ENCODE results near the gene PRDM1.
A peak's percentile ranks its signal among the peaks of the same experiment; 100 is the strongest.

The PRDM1 gene

DNA sequence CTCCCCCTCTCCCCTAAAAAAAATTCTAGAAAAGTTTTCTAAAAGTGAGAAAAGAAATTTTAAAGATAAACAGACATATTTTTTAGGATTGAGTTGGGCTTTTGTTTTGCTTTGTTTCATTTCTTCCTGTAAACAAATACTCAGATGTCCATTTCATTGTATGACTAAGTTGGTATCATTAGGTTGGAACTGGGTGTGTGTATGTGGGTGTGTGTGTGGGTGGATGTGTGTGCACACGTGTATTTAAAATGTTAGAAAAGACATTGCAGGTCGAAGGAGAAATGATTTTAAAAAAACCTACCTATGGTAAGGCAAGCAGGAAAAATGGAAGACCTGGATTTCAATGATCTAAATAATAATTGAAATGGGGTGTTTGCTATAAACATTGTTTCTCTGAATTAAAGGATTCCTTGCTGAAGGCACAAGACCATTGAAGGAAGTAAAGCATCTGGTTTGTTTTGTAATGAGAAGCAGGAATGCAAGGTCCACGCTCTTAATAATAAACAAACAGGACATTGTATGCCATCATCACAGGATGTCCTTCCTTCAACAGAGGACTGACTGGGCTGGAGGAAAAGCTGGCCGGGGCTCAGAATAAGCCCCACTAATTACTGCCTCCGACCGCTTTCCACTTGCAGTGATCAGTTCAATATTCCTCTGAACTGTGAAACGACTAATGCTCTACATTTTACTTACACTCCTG is 996 bp upstream of the PRDM1 start:
- Histone ChIP-seq H3K4me1 (ENCODE audit: control insufficient read depth in 1 of 2, insufficient read depth in 2 of 2, low read length in 2 of 2) (peaks cover 4 to 28% of the 10 kb centered on the region in 2 donors), H3K27ac (ENCODE audit: low read length) (peak overlapping the region; percentile 60), H3K9me3 (ENCODE audit: control insufficient read depth in 1 of 2, low read length in 2 of 2) (no peaks in the 10 kb centered on the region), H3K36me3 (ENCODE audit: control insufficient read depth in 1 of 2, insufficient read depth in 2 of 2, low read length in 2 of 2) (no peaks in the 10 kb centered on the region), H3K27me3 (ENCODE audit: low read depth, low read length) (no peaks in the 10 kb centered on the region), H3K4me3 (ENCODE audit: low read depth in 1 of 2, low read length in 2 of 2) (peak overlapping the region; percentile 60 to 65)

GRCh38 chr6:106085692-106085983 is 498 bp upstream of the PRDM1 start:
- peaks cover 4 to 28% of the 10 kb centered on the region in 2 donors for H3K4me1 ChIP-seq (ENCODE audit: control insufficient read depth in 1 of 2, insufficient read depth in 2 of 2, low read length in 2 of 2)
- H3K9me3 ChIP-seq (ENCODE audit: control insufficient read depth in 1 of 2, low read length in 2 of 2), result no peaks in the 10 kb centered on the region
- no peaks in the 10 kb centered on the region for H3K36me3 ChIP-seq (ENCODE audit: control insufficient read depth in 1 of 2, insufficient read depth in 2 of 2, low read length in 2 of 2)
- H3K27ac ChIP-seq (ENCODE audit: low read length), result peak overlapping the region; percentile 60
- H3K27me3 ChIP-seq (ENCODE audit: low read depth, low read length), result no peaks in the 10 kb centered on the region
- H3K4me3 ChIP-seq (ENCODE audit: low read depth in 1 of 2, low read length in 2 of 2), result peak overlapping the region; percentile 60 to 65

GRCh38 chr6:106086814-106087175 is 659 bp downstream of the PRDM1 start:
- Histone ChIP-seq H3K27me3 (ENCODE audit: low read depth, low read length) (no peaks in the 10 kb centered on the region), H3K9me3 (ENCODE audit: control insufficient read depth in 1 of 2, low read length in 2 of 2) (no peaks in the 10 kb centered on the region), H3K27ac (ENCODE audit: low read length) (peak overlapping the region; percentile 74), H3K4me1 (ENCODE audit: control insufficient read depth in 1 of 2, insufficient read depth in 2 of 2, low read length in 2 of 2) (peaks cover 4 to 28% of the 10 kb centered on the region in 2 donors), H3K4me3 (ENCODE audit: low read depth in 1 of 2, low read length in 2 of 2) (peak overlapping the region; percentile 60 to 65), H3K36me3 (ENCODE audit: control insufficient read depth in 1 of 2, insufficient read depth in 2 of 2, low read length in 2 of 2) (no peaks in the 10 kb centered on the region)

- H3K27ac ChIP-seq (ENCODE audit: low read length), result peak overlapping the region; percentile 74
- H3K4me3 ChIP-seq (ENCODE audit: low read depth in 1 of 2, low read length in 2 of 2), result peak overlapping the region; percentile 60 to 65
- H3K4me1 ChIP-seq (ENCODE audit: control insufficient read depth in 1 of 2, insufficient read depth in 2 of 2, low read length in 2 of 2), result peaks cover 4 to 28% of the 10 kb centered on the region in 2 donors
- H3K27me3 ChIP-seq (ENCODE audit: low read depth, low read length), result no peaks in the 10 kb centered on the region
- H3K36me3 ChIP-seq (ENCODE audit: control insufficient read depth in 1 of 2, insufficient read depth in 2 of 2, low read length in 2 of 2), result no peaks in the 10 kb centered on the region
- no peaks in the 10 kb centered on the region for H3K9me3 ChIP-seq (ENCODE audit: control insufficient read depth in 1 of 2, low read length in 2 of 2)
Observed at GRCh38 chr6:106087548-106088325, 1.6 kb downstream of the PRDM1 start.

DNA sequence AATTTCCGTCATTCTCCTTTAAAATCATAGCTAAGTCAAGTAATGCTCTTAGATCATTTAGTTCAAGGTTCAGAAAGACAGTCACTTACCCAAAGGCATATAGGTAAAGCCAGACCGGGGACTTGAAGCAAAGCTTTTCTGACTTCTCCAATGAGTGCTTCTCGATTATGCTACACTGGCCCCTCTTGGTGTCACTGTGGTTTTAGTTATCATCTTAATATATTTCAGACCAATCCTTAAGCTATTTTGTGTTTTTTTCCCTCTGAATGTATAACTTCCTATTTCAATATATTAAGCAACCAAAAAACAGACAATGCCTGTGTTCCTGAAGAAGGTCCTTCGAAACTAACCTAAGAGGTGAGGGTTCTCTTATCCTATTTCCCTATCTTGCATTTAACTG is 3.9 kb downstream of the PRDM1 start:
- H3K36me3 ChIP-seq (ENCODE audit: control insufficient read depth in 1 of 2, insufficient read depth in 2 of 2, low read length in 2 of 2), result no peaks in the 10 kb centered on the region
- H3K4me3 ChIP-seq (ENCODE audit: low read depth in 1 of 2, low read length in 2 of 2), result peak overlapping the region in 1 of 2 donors; percentile 37
- H3K27ac ChIP-seq (ENCODE audit: low read length), result peak overlapping the region; percentile 32
- peaks cover 4 to 28% of the 10 kb centered on the region in 2 donors for H3K4me1 ChIP-seq (ENCODE audit: control insufficient read depth in 1 of 2, insufficient read depth in 2 of 2, low read length in 2 of 2)
- no peaks in the 10 kb centered on the region for H3K9me3 ChIP-seq (ENCODE audit: control insufficient read depth in 1 of 2, low read length in 2 of 2)
- no peaks in the 10 kb centered on the region for H3K27me3 ChIP-seq (ENCODE audit: low read depth, low read length)

DNA sequence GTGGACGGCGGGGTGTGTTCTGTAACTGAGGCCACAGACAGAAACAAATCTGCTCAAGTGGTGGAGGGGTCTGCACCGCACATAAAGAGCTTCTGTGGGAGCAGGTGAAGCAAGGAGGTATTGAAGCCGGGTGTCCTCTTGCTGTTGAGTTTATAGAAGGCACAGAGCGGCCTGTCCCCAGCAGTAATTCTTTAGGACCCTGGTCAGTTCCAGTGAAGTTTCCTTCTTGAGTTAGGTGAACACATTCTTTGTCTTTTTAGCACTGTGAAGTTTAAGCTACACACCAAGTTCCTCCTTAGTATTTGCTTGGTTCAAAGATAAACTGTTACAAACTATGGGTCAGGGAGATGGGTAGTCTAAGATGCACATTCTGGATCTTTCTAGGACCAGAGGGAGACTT is 6.1 kb downstream of the PRDM1 start:
- Histone ChIP-seq H3K27ac (ENCODE audit: low read length) (peak overlapping the region; percentile 8), H3K36me3 (ENCODE audit: control insufficient read depth in 1 of 2, insufficient read depth in 2 of 2, low read length in 2 of 2) (no peaks in the 10 kb centered on the region), H3K4me3 (ENCODE audit: low read depth in 1 of 2, low read length in 2 of 2) (no peak overlapping the region), H3K27me3 (ENCODE audit: low read depth, low read length) (no peaks in the 10 kb centered on the region), H3K9me3 (ENCODE audit: control insufficient read depth in 1 of 2, low read length in 2 of 2) (no peaks in the 10 kb centered on the region), H3K4me1 (ENCODE audit: control insufficient read depth in 1 of 2, insufficient read depth in 2 of 2, low read length in 2 of 2) (peaks cover 0 to 7% of the 10 kb centered on the region in 2 donors)

DNA sequence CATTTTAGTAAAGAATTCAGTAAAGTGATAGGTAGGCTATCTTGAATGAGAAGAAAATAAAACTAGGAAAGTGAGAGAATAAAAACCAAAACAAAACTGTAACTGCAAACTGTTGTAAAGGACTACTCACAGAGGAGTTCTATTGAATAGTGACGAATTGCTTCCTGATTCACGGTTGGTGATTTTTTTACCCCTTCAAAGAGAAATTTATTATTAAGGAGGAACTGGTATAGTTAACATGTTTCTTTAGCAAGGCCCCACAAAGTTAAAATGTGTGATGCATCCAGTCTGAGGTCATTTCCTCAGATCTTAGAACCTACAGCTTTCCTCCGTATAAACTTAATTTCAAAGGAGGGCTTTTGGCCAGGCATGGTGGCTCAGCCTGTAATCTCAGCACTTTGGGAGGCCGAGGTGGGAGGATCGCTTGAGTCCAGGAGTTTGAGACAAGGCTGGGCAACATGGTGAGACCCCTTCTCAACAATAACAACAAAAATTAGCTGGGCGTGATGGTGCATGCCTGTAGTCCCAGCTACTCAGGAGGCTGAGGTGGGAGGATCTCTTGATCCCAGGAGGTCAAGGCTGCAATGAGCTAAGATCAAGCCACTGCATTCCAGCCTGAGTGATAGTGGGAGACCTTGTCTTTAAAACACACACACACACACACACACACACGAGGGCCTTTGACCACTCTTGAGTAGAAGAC is 8.3 kb downstream of the PRDM1 start:
- H3K4me1 ChIP-seq (ENCODE audit: control insufficient read depth in 1 of 2, insufficient read depth in 2 of 2, low read length in 2 of 2), result peaks cover 0 to 7% of the 10 kb centered on the region in 2 donors
- no peaks in the 10 kb centered on the region for H3K9me3 ChIP-seq (ENCODE audit: control insufficient read depth in 1 of 2, low read length in 2 of 2)
- H3K27me3 ChIP-seq (ENCODE audit: low read depth, low read length), result no peaks in the 10 kb centered on the region
- H3K36me3 ChIP-seq (ENCODE audit: control insufficient read depth in 1 of 2, insufficient read depth in 2 of 2, low read length in 2 of 2), result no peaks in the 10 kb centered on the region
- no peak overlapping the region for H3K27ac ChIP-seq (ENCODE audit: low read length)
- H3K4me3 ChIP-seq (ENCODE audit: low read depth in 1 of 2, low read length in 2 of 2), result no peak overlapping the region

GRCh38 chr6:106094964-106095335 is 8.8 kb downstream of the PRDM1 start:
- Histone ChIP-seq H3K4me1 (ENCODE audit: control insufficient read depth in 1 of 2, insufficient read depth in 2 of 2, low read length in 2 of 2) (peaks cover 0 to 7% of the 10 kb centered on the region in 2 donors), H3K27me3 (ENCODE audit: low read depth, low read length) (no peaks in the 10 kb centered on the region), H3K4me3 (ENCODE audit: low read depth in 1 of 2, low read length in 2 of 2) (no peak overlapping the region), H3K36me3 (ENCODE audit: control insufficient read depth in 1 of 2, insufficient read depth in 2 of 2, low read length in 2 of 2) (no peaks in the 10 kb centered on the region), H3K9me3 (ENCODE audit: control insufficient read depth in 1 of 2, low read length in 2 of 2) (no peaks in the 10 kb centered on the region), H3K27ac (ENCODE audit: low read length) (no peak overlapping the region)

- Histone ChIP-seq H3K27me3 (ENCODE audit: low read depth, low read length) (no peaks in the 10 kb centered on the region), H3K4me3 (ENCODE audit: low read depth in 1 of 2, low read length in 2 of 2) (peak overlapping the region; percentile 48 to 79), H3K36me3 (ENCODE audit: control insufficient read depth in 1 of 2, insufficient read depth in 2 of 2, low read length in 2 of 2) (no peaks in the 10 kb centered on the region), H3K4me1 (ENCODE audit: control insufficient read depth in 1 of 2, insufficient read depth in 2 of 2, low read length in 2 of 2) (peaks cover 0 to 7% of the 10 kb centered on the region in 2 donors), H3K9me3 (ENCODE audit: control insufficient read depth in 1 of 2, low read length in 2 of 2) (no peaks in the 10 kb centered on the region), H3K27ac (ENCODE audit: low read length) (peak overlapping the region; percentile 87)
Observed at GRCh38 chr6:106097411-106098231, 11.5 kb downstream of the PRDM1 start.

- H3K36me3 ChIP-seq (ENCODE audit: control insufficient read depth in 1 of 2, insufficient read depth in 2 of 2, low read length in 2 of 2), result no peaks in the 10 kb centered on the region
- H3K4me3 ChIP-seq (ENCODE audit: low read depth in 1 of 2, low read length in 2 of 2), result peak overlapping the region; percentile 48 to 79
- H3K27me3 ChIP-seq (ENCODE audit: low read depth, low read length), result no peaks in the 10 kb centered on the region
- peaks cover 0 to 7% of the 10 kb centered on the region in 2 donors for H3K4me1 ChIP-seq (ENCODE audit: control insufficient read depth in 1 of 2, insufficient read depth in 2 of 2, low read length in 2 of 2)
- no peaks in the 10 kb centered on the region for H3K9me3 ChIP-seq (ENCODE audit: control insufficient read depth in 1 of 2, low read length in 2 of 2)
- H3K27ac ChIP-seq (ENCODE audit: low read length), result peak overlapping the region; percentile 87
Observed at GRCh38 chr6:106098383-106099234, 12.5 kb downstream of the PRDM1 start.

All from muscle layer of duodenum (tissue), 2 donors.